AG09309 (cell line): ENCODE results near the gene NIM1K.

Experiments used
- DNase-seq: peaks from one replicate; pipeline ENCODE4 v3.0.0-alpha.2; 2010; ENCODE audit warnings: low read depth
- H3K4me3 ChIP-seq: 2 replicates; pipeline ENCODE4 v1.5.1; 2011; ENCODE audit warnings: mild to moderate bottlenecking, low read depth, low read length, moderate library complexity; ENCODE audit not compliant: control insufficient read depth
- CTCF ChIP-seq: IDR thresholded peaks from 2 replicates; pipeline ENCODE4 v1.5.1; 2011; ENCODE audit warnings: mild to moderate bottlenecking, low read depth, low read length, inconsistent platforms; ENCODE audit not compliant: insufficient read depth, control insufficient read depth; ENCODE audit errors: missing control alignments

NIM1K gene

GRCh38 chr5:43207601-43208000 is 15.6 kb downstream of the NIM1K start:
- H3K4me3 ChIP-seq: no peak overlapping the region
- DNase-seq: no peak
- TF ChIP-seq CTCF: no peak

- TF ChIP-seq CTCF: no peak
- H3K4me3 ChIP-seq: no peak overlapping the region
- DNase-seq: no peak
These were observed 16.6 kb downstream of the NIM1K start for GRCh38 chr5:43208658-43209057.

GRCh38 chr5:43209060-43209459 is 17.0 kb downstream of the NIM1K start:
- no peak for DNase-seq
- H3K4me3 ChIP-seq: no peak overlapping the region

GRCh38 chr5:43209833-43210232 is 17.8 kb downstream of the NIM1K start:
- no peak for DNase-seq
- H3K4me3 ChIP-seq: no peak overlapping the region
- no peak for TF ChIP-seq CTCF

More at GRCh38 chr5:43209060-43209459, 17.0 kb downstream of the NIM1K start:
- no peak for TF ChIP-seq CTCF

- H3K4me3 ChIP-seq: no peak overlapping the region
- DNase-seq: no peak
- TF ChIP-seq CTCF: no peak
These were observed 18.5 kb downstream of the NIM1K start for GRCh38 chr5:43210570-43210969.

- no peak for DNase-seq
- no peak overlapping the region for H3K4me3 ChIP-seq
- no peak for TF ChIP-seq CTCF
These were observed 21.9 kb downstream of the NIM1K start for GRCh38 chr5:43213951-43214350.

- TF ChIP-seq CTCF: no peak
- DNase-seq: no peak
- H3K4me3 ChIP-seq: no peak overlapping the region
These were observed 23.1 kb downstream of the NIM1K start for GRCh38 chr5:43215073-43215631.
